Testis (tissue), 3 donors: Measurements from ENCODE around the gene ABCF2. TPM values are rescaled to one million over a fixed set of nuclear protein-coding genes. Genes with fewer than 3 reads are reported as not detected.

Experiments
- DNase-seq: peaks from one replicate; pipeline ENCODE4 v3.0.0-alpha.2; 2019
- H3K27ac ChIP-seq, 2 donors: fragments of 200-600 bp; sonication (generic); one replicate each; pipeline ENCODE4 v1.5.1; 2019
- H3K27me3 ChIP-seq: fragments of 200-600 bp; sonication (generic); one replicate; pipeline ENCODE4 v1.5.1; 2019
- H3K36me3 ChIP-seq: fragments of 200-600 bp; sonication (generic); one replicate; pipeline ENCODE4 v1.5.1; 2017; ENCODE audit warnings: low read depth; ENCODE audit errors: missing control alignments
- H3K4me1 ChIP-seq: fragments of 200-600 bp; sonication (generic); one replicate; pipeline ENCODE4 v1.5.1; 2019
- H3K4me3 ChIP-seq, 2 donors: fragments of 200-600 bp; sonication (generic); one replicate each; pipeline ENCODE4 v1.5.1; 2017 to 2019
- H3K9me3 ChIP-seq: fragments of 200-600 bp; sonication (generic); one replicate; pipeline ENCODE4 v1.5.1; 2017
- CTCF ChIP-seq, 3 experiments: fragments of 450-650 bp in 2 of 3; fragments of 200-600 bp in 1 of 3; sonication (generic) in 1 of 3; IDR thresholded peaks; one replicate each; pipeline ENCODE4 v1.5.1; 2016 to 2019; ENCODE audit warnings: antibody characterized with exemption in 3 of 3, mild to moderate bottlenecking in 2 of 3, moderate library complexity in 1 of 3
- POLR2A ChIP-seq: fragments of 450-650 bp; IDR thresholded peaks from one replicate; pipeline ENCODE4 v1.6.1; 2017; ENCODE audit warnings: antibody characterized with exemption, mild to moderate bottlenecking, moderate library complexity
- WGBS, 2 donors: methylation state at CpG; one replicate each; pipeline ENCODE4 v1.1.5; 2018; 5-methylcytosine and 5-hydroxymethylcytosine counted together
- intact Hi-C: fragments of 100-400 bp; cut with DNase I; formaldehyde crosslinking; loops from one replicate; pipeline ENCODE4 v1.15.1; 2023; ENCODE audit warnings: low total_unique reads
- polyA plus RNA-seq: library from polyadenylated mRNA; stranded (reverse); fragments of 350-450 nt; fragmentation: Illumina TruSeq; extraction: RNeasy Lipid Tissue Mini Kit (QIAGEN cat#74804); gene quantifications from one replicate; pipeline ENCODE4 v1.2.3, GENCODE V29; 2014; ENCODE audit warnings: low read depth, low replicate concordance; ENCODE audit not compliant: insufficient read depth
- total RNA-seq, 2 donors: library from RNA; depleted of rRNA; stranded (reverse); fragments of >200 nt; gene quantifications; one replicate each; pipeline ENCODE4 v1.2.3, GENCODE V29; 2016

ABCF2 gene
- total and polyA plus RNA-seq, 3 donors from 2014 or later, result 44.4 to 54.3 (median 49.4) TPM

GRCh38 chr7:151195616-151196450 lies 31.2 kb downstream of the ABCF2 start:
- H3K36me3 ChIP-seq, result no peaks in the 10 kb centered on the region
- no peaks in the 10 kb centered on the region for H3K4me1 ChIP-seq
- no peaks in the 10 kb centered on the region for H3K9me3 ChIP-seq
- H3K27me3 ChIP-seq, result no peaks in the 10 kb centered on the region
- intact Hi-C loops, result no loop called here
- DNase-seq, result no peak
- H3K4me3 ChIP-seq, result no peak overlapping the region
- TF ChIP-seq POLR2A, result no peak
- no peak for TF ChIP-seq CTCF (IDR thresholded peaks at IDR 0.05)
- 65 to 78% methylated on average over 13 to 19 of the region's 19 CpGs for WGBS, 2 donors
- H3K27ac ChIP-seq, result no peak overlapping the region

- Histone ChIP-seq H3K9me3 (no peaks in the 10 kb centered on the region), H3K36me3 (no peaks in the 10 kb centered on the region), H3K27me3 (no peaks in the 10 kb centered on the region), H3K27ac (no peak overlapping the region), H3K4me1 (no peaks in the 10 kb centered on the region), H3K4me3 (no peak overlapping the region)
- WGBS, 2 donors, result 86 to 100% methylated on average over 3 to 7 of the region's 7 CpGs
- DNase-seq, result no peak
- intact Hi-C loops, result no loop called here
- TF ChIP-seq CTCF (IDR thresholded peaks at IDR 0.05), result no peak
Measured at GRCh38 chr7:151194188-151194587, 32.8 kb downstream of the ABCF2 start.

GRCh38 chr7:151193203-151193978 lies 33.6 kb downstream of the ABCF2 start:
- H3K27ac ChIP-seq, result no peak overlapping the region
- intact Hi-C loops, result no loop called here
- H3K4me3 ChIP-seq, result no peak overlapping the region

GRCh38 chr7:151192002-151192539 lies 34.9 kb downstream of the ABCF2 start:
- intact Hi-C loops, result no loop called here
- 96 to 100% methylated on average over 1 to 23 of the region's 23 CpGs for WGBS, 2 donors

More at GRCh38 chr7:151193203-151193978, 33.6 kb downstream of the ABCF2 start:
- 91 to 95% methylated on average over 12 to 14 of the region's 14 CpGs for WGBS, 2 donors
- H3K4me1 ChIP-seq, result no peaks in the 10 kb centered on the region
- H3K27me3 ChIP-seq, result no peaks in the 10 kb centered on the region
- no peak for DNase-seq
- H3K9me3 ChIP-seq, result no peaks in the 10 kb centered on the region
- TF ChIP-seq POLR2A (no peak), CTCF (IDR thresholded peaks at IDR 0.05) (no peak)
- H3K36me3 ChIP-seq, result no peaks in the 10 kb centered on the region

More at GRCh38 chr7:151192002-151192539, 34.9 kb downstream of the ABCF2 start:
- Histone ChIP-seq H3K27me3 (no peaks in the 10 kb centered on the region), H3K27ac (no peak overlapping the region), H3K36me3 (no peaks in the 10 kb centered on the region), H3K9me3 (no peaks in the 10 kb centered on the region), H3K4me1 (no peaks in the 10 kb centered on the region), H3K4me3 (no peak overlapping the region)
- no peak for DNase-seq
- TF ChIP-seq CTCF (IDR thresholded peaks at IDR 0.05) (no peak), POLR2A (no peak)
